HG03575 (cell line): ENCODE results near the gene SIM1.

Experiments
- ATAC-seq: cut with Tn5 transposase; IDR thresholded peaks from one replicate; pipeline ENCODE4 v1.9.1; 2021; ENCODE audit not compliant: unreplicated experiment, insufficient number of reproducible peaks, low FRiP score; ENCODE audit errors: extremely low read depth

SIM1 gene

DNA sequence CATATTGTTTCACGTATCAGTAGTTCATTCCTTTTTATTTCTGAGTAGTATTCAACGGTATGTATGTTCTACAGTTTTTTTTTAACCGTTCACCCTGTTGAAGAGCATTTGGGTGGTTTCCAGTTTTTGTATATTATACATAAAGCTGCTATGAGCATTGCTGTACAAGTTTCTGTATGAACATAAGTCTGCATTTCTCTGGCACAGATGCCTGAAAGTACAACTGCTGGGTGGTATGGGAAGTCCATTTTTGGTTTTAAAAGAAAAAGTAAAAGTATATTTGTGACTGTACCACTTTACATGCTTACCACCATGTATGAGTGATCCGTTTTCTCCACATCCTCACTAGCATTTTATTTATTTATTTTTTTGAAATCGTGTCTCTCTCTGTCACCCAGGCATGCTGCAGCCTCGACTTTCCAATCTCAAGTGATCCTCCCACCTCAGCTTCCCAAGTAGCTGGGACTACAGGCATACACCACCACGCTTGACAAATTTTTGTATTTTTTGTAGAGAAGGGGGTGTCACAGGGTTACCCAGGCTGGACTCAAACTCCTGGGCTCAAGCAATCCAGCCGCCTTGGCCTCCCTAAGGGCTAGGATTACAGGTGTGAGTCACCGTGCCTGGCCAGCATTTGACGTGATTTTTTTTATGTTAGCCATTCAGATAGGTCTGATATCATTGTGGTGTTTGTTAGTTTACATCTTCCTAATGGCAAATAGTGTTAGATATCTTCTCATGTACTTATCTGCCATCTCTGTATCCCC, 11.0 kb upstream of the SIM1 start:
- peak; percentile 69 for ATAC-seq

DNA sequence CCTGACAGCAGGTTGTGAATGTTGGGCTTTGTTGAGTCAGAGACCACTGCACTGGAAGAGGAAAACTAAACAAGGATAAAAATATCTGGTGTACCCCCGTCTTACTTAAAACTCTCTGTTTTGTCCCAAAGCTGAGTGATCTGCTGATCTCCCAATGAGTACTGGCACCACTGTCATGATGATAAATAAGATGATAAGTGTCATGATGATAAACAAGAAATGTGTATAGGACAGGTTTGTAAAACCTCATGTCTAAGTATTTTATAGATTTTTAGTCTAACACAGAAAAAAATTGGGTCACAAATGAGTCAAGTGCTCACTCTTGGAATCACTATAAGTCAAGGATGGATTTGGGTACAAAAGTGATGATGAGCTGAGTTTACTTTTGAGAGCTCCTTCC, 8.5 kb upstream of the SIM1 start:
- no peak for ATAC-seq

GRCh38 chr6:100472674-100473073, 8.0 kb upstream of the SIM1 start:
- ATAC-seq = peak; percentile 82

DNA sequence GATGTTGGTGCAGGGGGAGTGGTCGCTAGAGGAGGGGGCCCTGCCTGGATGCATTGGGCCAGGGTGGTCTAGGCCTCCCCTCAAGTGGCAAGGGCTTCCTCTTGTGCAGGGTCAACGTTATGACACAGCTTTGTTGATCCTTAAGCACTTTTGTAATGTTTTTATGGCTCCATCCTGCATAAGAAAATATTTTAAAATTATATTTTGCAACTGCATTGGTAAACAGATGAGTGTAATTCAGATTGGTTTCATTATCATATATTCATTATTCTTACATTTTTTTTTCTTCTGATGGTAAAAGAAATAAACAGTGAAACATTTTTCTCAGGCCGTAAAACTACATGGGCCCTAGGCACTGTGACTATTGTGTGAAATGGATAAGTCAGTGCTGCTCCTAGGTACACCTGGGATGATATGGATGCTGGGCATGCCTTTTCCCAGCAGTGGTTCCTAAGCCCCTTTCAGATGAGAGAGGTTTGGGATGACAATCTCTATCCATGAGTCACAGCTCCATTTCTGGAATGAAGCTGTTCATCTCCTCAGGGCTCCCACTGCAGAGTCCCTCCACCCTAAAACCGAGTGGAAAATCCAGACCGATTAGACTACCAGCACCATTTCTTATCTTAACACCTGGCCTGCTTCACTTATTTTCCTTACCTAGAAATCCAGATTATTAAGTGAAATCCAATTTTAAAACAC, 5.8 kb upstream of the SIM1 start:
- ATAC-seq = no peak

- ATAC-seq = no peak
Measured at GRCh38 chr6:100469101-100469859, 4.6 kb upstream of the SIM1 start.

- no peak for ATAC-seq
Measured at GRCh38 chr6:100468016-100468622, 3.4 kb upstream of the SIM1 start.

DNA sequence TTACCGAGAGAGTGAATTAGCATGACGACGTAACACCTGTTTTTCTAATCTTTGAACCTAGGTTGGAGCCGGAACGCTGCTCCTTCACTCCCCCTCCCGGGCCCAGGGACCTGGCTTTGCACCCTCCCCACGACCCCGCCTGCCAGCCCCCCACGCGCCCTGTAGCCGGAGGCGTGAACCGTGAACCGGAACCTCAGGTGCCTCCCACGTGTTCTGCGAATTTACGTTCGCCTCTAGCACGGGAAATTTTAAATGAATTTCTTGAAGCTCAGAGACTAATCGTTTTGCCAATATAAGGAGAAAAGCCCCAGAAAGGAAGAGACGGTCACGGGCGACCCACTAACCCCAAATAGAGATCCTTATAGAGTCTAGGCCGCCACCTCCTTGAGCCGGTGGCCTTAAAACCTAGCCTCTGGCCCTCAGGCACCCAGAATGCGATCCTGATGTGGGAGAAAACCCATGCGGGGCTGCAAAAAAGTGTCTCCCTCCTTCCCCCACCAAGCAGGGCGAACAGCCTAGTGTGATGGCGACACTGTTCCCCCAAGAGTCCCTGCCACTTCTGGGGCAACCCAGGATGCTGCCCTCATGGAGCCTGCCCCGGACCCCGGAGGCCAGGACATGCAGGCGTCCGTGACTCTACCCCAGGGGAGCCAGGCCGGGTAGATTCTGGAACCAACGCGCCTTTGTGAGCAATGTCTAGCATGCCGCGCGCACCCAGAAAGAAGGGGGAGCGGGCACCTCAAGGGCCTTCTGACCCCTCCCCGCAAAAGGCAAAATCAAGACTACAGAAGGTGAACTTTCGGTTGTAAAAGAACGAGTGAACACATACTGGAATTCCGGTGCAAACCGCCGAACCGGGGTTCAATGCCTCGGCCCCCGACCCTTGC, 2.7 kb upstream of the SIM1 start:
- ATAC-seq = no peak

DNA sequence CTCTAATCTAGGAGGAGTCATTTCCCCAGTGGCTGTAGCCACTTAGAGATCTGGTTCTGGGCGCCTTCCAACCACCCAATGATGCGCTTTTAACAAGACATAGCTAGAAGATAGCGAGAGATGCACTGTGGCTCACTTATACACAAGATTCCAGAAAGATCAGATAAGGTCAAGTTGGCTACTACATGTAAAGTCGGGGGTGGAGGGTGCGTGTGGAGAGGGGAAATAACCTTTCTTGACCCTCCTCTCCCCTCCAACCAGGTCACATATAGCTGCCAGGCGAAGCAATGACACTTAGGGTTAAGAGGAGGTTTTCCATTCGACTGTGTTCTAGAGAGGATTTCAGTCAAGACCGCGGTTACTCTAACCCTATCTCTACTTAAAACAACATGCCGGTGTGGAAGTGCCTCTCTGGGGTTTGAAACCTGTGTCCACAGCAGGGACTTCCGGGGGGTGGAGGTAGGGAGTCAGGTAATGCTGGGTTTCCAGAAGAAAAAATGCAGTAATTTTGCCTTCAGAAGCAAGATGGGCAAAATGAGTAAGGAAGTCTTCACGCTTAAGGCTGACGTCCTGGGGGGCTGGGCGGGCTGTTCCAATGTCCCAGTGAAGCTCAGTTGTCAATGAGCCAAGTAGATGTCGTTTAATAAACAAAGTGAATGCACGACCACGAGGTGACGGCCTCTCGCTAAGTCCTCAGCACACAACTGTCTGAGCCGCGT, 1.8 kb upstream of the SIM1 start:
- no peak for ATAC-seq

DNA sequence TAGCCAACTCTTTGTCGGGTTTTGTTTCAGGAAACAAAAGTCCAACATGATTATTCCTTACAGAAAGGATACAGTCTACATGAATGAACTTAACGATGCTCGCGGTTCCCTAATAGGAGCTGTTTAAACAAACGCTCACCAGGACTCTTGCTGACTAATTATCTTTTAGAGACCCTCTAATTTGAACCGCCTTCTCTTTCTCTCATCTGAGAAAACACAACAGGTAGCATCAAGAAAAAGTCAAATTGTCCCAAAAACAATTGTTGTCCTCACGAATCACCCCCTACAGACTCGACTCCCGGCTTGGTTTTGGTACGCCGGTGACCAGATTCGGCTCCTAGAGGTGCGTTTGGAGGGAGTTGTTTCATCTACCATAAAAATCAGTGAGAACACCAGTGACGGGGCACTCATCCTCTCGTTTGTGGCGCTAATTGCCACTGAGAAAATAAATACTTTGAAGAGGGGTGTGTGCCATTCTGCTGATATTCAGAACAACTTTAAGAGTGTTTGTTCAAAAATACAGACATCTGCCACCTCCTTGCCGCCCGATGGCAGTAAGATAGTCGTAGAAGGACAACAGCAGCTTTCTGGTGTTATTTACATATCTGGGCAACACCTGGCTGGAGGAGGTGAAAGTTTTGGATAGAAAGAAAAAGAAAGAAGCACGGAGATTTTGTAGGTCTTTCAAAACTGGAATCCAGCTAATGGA, 1.1 kb upstream of the SIM1 start:
- no peak for ATAC-seq

DNA sequence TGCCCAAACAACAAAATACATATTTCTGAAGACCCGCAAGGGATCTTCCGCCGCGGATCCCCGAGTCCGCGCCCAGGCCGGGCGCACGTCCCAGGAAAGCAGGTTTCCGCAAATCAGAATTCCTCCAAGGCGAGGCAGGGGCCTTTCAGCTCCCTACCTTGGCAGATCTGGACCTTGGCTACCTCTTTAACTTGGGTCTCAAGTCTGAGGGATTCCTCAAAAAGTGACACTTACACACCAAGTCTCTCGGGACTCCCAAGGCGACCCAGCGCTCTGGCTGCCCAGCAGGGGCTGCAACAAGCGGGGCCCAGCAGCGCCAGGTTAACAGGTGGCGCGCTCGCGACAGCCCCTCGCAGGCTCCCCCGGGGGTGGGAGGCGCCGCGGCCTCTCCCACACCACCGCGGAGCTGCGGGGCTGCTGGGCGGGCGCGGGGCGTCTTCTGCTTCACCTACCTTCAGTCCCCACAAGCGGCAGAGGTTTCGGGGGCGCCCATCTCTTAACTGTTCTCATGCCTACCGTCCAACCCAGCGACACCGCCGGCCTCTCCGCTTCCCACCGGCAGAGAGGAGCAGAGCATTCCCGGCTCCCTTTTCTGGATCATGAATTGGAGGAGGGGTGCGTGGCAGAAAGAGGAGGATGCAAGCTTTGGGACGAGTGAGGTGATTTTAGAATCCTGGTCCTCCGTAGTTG, 414 bp downstream of the SIM1 start:
- no peak for ATAC-seq

DNA sequence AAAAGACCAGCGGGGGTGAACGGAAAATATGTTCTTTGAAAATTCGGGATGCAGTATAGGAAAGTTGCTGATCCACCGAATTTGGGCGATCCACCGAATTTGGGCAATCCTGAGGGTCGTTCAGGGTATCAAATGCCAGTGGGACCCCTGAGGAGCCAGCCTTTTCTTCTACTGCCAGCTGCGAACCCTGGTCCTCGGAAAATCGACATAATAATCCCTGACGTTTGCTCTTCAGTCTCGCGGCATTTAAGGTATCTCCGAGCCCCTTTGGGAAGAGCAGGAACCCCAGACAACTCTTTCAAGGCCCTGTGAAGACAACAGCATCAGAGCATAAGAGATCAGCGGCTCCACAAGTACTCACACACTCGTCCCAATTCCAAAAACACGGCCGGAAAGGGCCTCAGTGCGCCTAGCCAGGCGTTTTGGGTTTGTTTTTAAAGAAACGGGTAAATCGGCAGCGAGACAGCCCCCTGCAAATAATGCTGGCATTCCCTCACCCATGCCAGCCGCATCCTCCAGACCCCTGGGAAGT, 1.0 kb downstream of the SIM1 start:
- no peak for ATAC-seq

DNA sequence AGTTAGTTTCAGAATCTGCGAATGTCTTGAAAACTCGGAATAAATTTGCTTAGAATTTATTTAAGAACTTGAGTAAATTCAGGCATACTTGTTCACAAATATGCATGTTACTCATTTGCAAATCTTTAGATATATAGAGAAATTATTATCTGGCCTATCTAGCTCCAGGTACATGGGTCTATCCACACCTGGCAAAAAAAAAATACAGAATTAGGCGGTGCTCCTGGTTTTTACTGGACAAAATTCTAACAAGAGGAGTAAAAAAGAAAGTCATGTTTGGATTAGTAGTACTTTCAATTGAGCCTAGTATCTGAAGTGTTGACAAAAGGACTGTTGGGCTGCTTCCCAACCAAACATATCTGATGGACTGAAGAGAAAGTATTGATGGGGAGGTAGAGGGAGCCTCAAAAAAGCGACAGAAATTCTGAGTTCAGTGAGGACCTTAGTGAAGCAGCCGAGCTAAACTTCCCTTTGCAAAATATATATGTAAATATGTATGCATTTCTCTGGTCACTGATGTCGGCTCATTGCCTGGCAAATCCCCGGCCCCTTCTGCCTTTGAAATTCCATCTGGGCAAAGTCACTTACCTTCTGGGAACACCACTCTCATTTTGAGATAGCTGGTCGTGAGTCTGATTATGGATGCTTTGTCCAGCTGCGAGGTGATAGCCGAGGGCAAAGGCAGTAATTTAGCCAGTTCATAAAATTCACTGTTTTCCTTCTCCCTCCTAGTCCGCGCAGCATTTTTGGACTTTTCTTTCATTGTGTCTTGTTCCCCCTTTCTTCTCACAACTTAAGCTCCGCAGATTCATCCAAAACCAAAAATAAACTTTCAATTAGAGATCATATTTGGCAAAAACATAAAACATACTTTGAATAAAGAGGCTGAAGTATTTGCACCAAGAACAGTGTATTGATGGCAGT, 1.8 kb downstream of the SIM1 start:
- ATAC-seq = no peak

GRCh38 chr6:100461917-100462705, 2.6 kb downstream of the SIM1 start:
- ATAC-seq = no peak

DNA sequence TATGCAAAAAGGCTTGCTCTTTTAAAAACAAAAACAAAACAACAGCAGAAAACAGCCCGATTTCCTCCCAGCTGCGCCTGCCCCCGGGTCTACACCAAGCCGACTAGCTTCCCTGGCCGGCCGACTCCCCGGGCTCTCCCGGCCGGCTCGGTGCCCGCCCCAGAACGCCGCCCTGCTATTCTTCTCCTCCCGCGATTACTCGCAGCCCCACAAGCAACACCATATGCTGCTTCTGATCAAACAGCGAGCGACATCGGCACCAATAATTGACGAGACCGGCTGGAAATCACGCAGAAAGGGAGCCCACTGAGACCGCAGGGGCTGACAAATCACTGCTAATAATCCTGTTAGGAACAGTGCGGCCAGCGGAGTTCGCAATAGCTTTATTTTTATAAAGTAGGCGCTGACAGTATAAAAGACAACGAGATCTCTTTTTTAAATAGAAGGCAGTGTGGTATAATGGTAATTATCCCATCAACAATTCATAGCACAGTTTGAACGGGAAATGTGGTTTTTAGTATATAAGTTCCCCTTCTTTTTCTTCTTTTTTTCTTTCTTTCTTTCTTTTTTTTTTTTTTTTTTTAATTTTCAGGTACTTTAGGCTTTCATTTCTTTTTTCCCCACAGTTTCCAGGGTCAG, 3.3 kb downstream of the SIM1 start:
- no peak for ATAC-seq
